Left colon (tissue), 2 donors: ENCODE measurements around the gene FRK. TPM values are rescaled to one million over a fixed set of nuclear protein-coding genes. Genes with fewer than 3 reads are reported as not detected.
"Not testable (repeated sequence)": the region's sequence is repeated elsewhere in the genome, so short reads cannot be mapped to it uniquely, and the experiment has no call there.

Experiments used
- ATAC-seq: fragments of 200-7000 bp; cut with Tn5 transposase; one replicate; pipeline ENCODE4 v1.9.1; 2020; ENCODE audit warnings: mild to moderate bottlenecking, moderate library complexity
- DNase-seq, 2 donors: peaks; one replicate each; pipeline ENCODE4 v3.0.0-alpha.2; 2020
- intact Hi-C, 2 donors: fragments of 100-400 bp; cut with DNase I in 1 of 2; cut with micrococcal nuclease in 1 of 2; formaldehyde crosslinking; loops; one replicate each; pipeline versions ENCODE4 v1.11.2 to v1.14.0; 2022; cut with DNase I, micrococcal nuclease
- total RNA-seq, 2 donors: library from RNA; stranded (reverse); fragmentation: NEBNext Ultra II Directional; extraction: Animal tissue kit (Norgen Biotek cat#: 25700); gene quantifications; one replicate each; pipeline ENCODE4 v1.2.1, GENCODE V29; 2021
- donor health status: DM: no; HTN: no; CAD: no.
- donor health status: DM: yes; HTN: yes; CAD: no.

The FRK gene
- total RNA-seq, 2 donors from 2014 or later = 22.6 to 27.6 TPM

GRCh38 chr6:115909923-115910546, 150.7 kb downstream of the FRK start:
- ATAC-seq (no peak), DNase-seq (no peak)
- intact Hi-C loops = no loop called here

DNA sequence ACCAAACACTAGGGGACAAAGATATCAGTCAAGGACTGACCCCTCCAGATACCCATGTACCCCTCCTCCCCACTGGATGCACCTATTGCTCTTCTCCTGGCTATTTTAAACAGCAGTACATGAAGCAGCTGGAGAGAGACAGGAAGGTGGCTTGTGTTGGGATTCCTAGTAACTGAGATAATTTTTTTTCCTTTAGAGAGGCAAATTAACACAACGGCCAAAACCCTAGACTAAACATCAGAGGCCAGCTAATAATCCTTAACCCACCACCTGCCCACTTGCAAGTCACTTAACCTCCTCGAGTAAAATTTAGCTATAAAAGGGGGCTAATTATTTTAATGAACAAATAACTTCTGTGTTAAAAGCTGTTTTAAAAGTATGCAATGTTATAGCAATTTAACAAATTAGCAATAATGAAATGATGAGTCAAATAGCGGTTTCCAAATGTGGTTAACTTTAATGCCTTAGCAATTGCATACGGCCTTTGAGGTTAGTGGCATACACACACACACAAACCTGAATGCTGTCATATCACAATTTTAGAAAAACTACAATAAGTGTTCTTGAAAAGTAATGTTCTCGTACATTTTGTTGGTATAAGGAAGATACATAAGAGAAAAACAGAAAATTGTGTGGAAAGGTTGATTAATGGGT, 151.7 kb downstream of the FRK start:
- ATAC-seq (no peak), DNase-seq (no peak)
- intact Hi-C loops = no loop called here

DNA sequence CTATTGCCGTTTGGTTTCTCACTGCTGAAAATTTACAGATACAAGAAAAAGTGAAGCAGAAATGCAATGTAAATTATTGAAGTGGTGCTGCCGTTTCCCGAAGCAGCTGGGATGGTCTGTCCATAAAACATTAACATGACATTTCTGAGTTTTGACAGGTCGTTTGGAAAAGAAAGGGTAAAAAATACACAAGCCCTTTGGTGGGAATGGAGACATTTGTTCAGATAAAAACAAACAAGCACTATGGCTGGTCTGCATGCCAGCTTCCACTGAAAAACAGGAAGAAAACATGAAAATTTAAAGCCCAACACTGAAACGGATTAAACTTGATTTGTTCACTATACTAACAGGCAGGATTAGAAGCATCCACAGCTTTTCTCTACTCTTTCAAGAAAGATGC, 155.2 kb downstream of the FRK start:
- intact Hi-C loops = no loop called here
- ATAC-seq (no peak), DNase-seq (no peak)

- intact Hi-C loops = no loop called here
- DNase-seq (no peak), ATAC-seq (no peak)
These were observed 158.3 kb downstream of the FRK start for GRCh38 chr6:115902436-115902835.

GRCh38 chr6:115901896-115902295, 158.8 kb downstream of the FRK start:
- no peak for DNase-seq
- intact Hi-C loops = no loop called here

DNA sequence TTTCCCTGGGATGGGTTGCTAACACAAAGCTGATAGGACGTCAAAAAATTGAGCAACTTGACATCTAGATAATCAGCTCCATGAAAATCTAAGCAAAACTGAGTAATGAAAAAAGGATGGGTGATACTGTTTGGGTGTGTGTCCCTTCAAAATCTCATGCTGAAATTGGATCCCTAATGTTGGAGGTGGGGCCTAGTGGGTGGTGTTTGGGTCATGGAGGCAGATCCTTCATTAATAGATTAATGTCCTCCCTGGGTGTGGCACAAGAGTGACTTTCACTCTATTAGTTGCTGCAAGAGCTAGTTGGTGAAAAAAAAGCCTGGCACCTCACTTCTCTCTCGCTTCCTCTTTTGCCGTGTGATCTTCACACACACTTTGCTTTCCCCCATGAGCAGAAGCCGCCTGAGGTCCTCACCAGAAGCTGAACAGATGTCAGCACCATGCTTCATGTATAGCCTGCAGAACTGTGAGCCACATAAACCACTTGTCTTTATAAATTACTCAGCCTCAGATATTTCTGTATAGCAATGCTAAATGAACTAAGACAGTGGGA, 160.9 kb downstream of the FRK start:
- intact Hi-C loops = no loop called here
- ATAC-seq (no peak), DNase-seq (no peak)

More at GRCh38 chr6:115901896-115902295, 158.8 kb downstream of the FRK start:
- no peak for ATAC-seq

GRCh38 chr6:115898246-115898645, 162.4 kb downstream of the FRK start:
- ATAC-seq (no peak), DNase-seq (no peak)
- intact Hi-C loops = no loop called here

- DNase-seq = no peak
- intact Hi-C loops = no loop called here
- ATAC-seq = peak; percentile 37
These were observed 164.1 kb downstream of the FRK start for GRCh38 chr6:115896538-115897129.

DNA sequence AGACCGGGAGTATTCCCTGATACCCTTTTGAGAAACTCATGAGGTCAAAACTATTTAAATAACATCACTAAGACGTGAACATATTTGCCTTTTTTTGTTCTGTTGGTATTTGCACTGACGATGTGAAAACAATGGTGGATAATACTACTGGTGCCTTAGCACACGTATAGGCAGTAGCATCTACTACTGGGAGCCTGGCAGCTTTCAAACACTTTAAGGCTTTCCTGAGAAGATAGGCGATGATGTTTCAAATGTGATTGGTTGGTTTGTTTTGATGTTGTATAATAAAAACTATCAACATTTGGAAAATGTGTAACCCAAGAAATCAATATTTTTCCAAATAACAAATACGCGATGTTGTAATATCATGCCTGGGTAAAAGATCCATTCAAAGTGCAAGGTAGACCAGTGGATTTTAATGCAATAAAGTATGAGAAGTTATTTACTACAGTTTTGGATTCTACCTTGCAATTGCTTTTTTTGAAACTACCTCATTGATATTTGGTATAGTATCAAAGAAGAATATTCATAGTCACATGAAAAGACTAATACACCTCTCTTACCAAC, 166.2 kb downstream of the FRK start:
- no peak for ATAC-seq
- DNase-seq = no peak
- intact Hi-C loops = no loop called here

GRCh38 chr6:115891750-115892149, 168.9 kb downstream of the FRK start:
- no peak for ATAC-seq
- no peak for DNase-seq
- intact Hi-C loops = no loop called here

- intact Hi-C loops = no loop called here
- ATAC-seq = no peak
- no peak for DNase-seq
These were observed 169.5 kb downstream of the FRK start for GRCh38 chr6:115891111-115891669.

DNA sequence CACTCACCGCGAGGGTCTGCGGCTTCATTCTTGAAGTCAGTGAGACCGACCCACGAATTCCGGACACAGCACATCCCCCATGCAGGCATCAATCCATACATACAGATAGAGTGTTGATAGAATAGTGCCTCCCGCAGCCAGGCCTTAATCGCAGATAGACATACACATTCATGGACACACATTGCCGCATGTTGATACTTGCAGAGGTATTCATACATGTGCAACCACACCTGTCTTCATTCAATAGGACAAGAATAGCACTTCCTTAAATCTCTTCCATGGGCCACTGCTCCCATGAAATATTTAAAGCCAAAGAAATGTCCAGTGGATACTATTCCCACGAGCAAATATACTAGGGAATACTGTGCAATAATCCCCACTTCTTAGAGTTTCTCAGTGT, 170.5 kb downstream of the FRK start:
- no peak for ATAC-seq
- intact Hi-C loops = no loop called here
- no peak for DNase-seq

- intact Hi-C loops, DNase-seq, ATAC-seq: not testable (repeated sequence)
These were observed 171.8 kb downstream of the FRK start for GRCh38 chr6:115888687-115889470.

- ATAC-seq (no peak), DNase-seq (no peak)
- intact Hi-C loops = no loop called here
These were observed 172.8 kb downstream of the FRK start for GRCh38 chr6:115887891-115888290.

DNA sequence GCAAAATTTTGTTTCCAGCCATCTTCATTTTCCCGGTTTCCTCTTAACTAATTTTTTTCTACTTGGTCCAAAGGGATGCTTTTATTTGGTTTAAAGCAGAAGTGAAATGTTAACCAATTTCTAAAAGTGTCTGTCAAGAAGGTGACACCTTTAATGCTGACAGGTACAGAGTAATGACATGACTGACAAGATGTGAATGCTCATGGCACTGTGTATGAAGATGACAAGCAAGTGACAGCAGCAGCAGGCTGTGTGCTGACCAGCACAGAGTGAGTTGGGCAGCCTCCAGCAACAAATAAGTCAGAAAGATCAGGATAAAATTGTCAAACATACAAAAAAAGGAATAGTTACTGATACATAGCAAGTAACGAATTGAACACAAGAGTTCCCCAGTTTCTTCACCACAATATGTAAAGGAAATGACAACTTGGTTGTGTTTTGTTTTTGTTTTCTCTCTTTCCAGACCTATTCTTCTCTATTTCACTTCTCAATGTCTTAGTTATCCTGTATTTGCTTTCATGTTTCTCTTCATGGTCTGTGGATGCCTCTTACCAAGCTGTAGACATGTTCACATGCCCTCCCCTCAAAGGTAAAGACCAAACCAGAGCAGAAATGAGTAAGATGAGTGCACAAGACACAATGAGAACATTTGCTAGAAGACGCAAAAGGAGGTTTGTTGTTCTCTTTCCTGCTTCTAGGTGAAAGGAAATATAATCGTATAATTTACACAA, 174.9 kb downstream of the FRK start:
- ATAC-seq (no peak), DNase-seq (no peak)
- intact Hi-C loops = no loop called here

- DNase-seq = no peak
- intact Hi-C loops = no loop called here
- ATAC-seq = no peak
These were observed 177.9 kb downstream of the FRK start for GRCh38 chr6:115882771-115883170.

DNA sequence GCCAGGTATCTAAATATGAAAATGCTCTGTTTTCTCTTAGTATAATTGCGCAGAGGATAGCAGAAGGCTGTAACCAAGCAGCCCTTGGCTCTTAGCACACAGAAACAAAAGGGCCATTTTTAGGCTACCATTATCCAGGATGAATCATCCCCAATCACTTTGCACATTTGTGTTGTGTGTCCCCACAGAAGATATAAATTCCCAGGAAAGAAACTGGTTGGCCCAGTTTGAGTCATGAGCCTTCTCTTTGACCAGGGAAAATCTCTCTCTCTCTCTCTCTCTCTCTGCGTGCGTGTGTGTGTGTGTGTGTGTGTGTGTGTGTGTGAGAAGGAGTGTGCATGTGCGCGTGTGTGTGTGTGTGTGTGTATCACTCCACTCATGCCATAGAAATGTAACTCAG, 178.5 kb downstream of the FRK start:
- DNase-seq = no peak
- intact Hi-C loops = no loop called here
- ATAC-seq = no peak
